ENCODE measurements around the gene LMBR1L. TPM values are rescaled to one million over a fixed set of nuclear protein-coding genes. Genes with fewer than 3 reads are reported as not detected.

The LMBR1L gene
- total RNA-seq, 1 experiment from 2014 or later: 46.8 TPM

GRCh38 chr12:49093792-49094159, 16.9 kb downstream of the LMBR1L start:
- DNase-seq: no peak
- Histone ChIP-seq H3K9ac (ENCODE audit: low read length) (peak overlapping the region; percentile 29; the same call in 1 of the 2 replicates), H3K9me3 (ENCODE audit: low read length) (no peaks in the 10 kb centered on the region), H3K4me1 (ENCODE audit: low read length) (peaks cover 18% of the 10 kb centered on the region), H2AFZ (ENCODE audit: low read length) (no peak overlapping the region), H4K20me1 (ENCODE audit: insufficient read depth, low read depth, low read length) (no peaks in the 10 kb centered on the region), H3K9me2 (replicated peaks; ENCODE audit: insufficient read depth, low read length) (no peaks in the 10 kb centered on the region), H3K4me2 (ENCODE audit: low read depth, low read length, poor library complexity, severe bottlenecking) (peak overlapping the region; percentile 49), H3K4me3 (ENCODE audit: low read length) (peak overlapping the region; percentile 49; the same call in 1 of the 2 replicates), H3K27ac (ENCODE audit: low read length) (no peak overlapping the region), H3K36me3 (ENCODE audit: insufficient read depth, low read length) (no peaks in the 10 kb centered on the region), H3K79me2 (ENCODE audit: low read length) (no peaks in the 10 kb centered on the region), H3K27me3 (ENCODE audit: low read length) (no peaks in the 10 kb centered on the region)

DNA sequence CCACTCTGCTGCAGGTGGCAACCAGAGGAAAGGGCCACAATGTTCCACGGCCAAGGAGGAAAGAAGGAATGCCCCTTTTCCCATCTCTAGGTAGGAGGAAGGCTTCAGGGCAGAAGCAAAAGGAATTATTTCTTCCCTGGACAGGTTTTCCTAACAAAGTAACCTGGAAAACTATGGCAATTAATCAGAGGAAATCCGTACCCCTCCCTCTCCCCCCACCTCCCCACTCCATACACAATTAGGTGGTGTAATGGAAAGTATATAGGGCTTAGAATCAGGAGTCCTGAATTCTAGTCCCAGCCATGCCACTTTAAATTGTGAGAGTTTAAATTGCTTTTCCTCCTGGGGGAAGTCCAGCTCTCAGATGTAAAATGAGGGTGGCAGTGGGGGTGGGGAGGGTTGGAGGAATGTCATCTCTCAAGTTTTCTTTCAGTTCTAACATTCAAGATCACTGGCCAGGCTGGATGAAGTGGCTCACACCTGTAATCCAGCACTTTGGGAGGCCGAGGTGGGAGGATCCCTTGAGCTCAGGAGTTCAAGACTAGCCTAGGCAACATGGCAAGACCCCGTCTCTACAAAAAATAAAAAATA, 17.7 kb downstream of the LMBR1L start:
- Histone ChIP-seq H3K27ac (ENCODE audit: low read length) (no peak overlapping the region), H3K27me3 (ENCODE audit: low read length) (no peaks in the 10 kb centered on the region), H3K79me2 (ENCODE audit: low read length) (no peaks in the 10 kb centered on the region), H3K9ac (ENCODE audit: low read length) (no peak overlapping the region), H4K20me1 (ENCODE audit: insufficient read depth, low read depth, low read length) (no peaks in the 10 kb centered on the region), H3K36me3 (ENCODE audit: insufficient read depth, low read length) (no peaks in the 10 kb centered on the region), H2AFZ (ENCODE audit: low read length) (no peak overlapping the region), H3K9me3 (ENCODE audit: low read length) (no peaks in the 10 kb centered on the region), H3K4me3 (ENCODE audit: low read length) (no peak overlapping the region), H3K4me2 (ENCODE audit: low read depth, low read length, poor library complexity, severe bottlenecking) (no peak overlapping the region), H3K4me1 (ENCODE audit: low read length) (peaks cover 26% of the 10 kb centered on the region), H3K9me2 (replicated peaks; ENCODE audit: insufficient read depth, low read length) (no peaks in the 10 kb centered on the region)
- DNase-seq: no peak

- H3K4me1 ChIP-seq (ENCODE audit: low read length): peaks cover 28% of the 10 kb centered on the region
- no peaks in the 10 kb centered on the region for H3K9me3 ChIP-seq (ENCODE audit: low read length)
- H3K79me2 ChIP-seq (ENCODE audit: low read length): no peaks in the 10 kb centered on the region
- no peak overlapping the region for H3K4me3 ChIP-seq (ENCODE audit: low read length)
- no peaks in the 10 kb centered on the region for H3K36me3 ChIP-seq (ENCODE audit: insufficient read depth, low read length)
- no peaks in the 10 kb centered on the region for H3K27me3 ChIP-seq (ENCODE audit: low read length)
- no peak overlapping the region for H3K9ac ChIP-seq (ENCODE audit: low read length)
- H3K4me2 ChIP-seq (ENCODE audit: low read depth, low read length, poor library complexity, severe bottlenecking): no peak overlapping the region
- no peaks in the 10 kb centered on the region for H4K20me1 ChIP-seq (ENCODE audit: insufficient read depth, low read depth, low read length)
- H3K27ac ChIP-seq (ENCODE audit: low read length): no peak overlapping the region
- DNase-seq: peak; percentile 79
- no peaks in the 10 kb centered on the region for H3K9me2 ChIP-seq (replicated peaks; ENCODE audit: insufficient read depth, low read length)
- no peak overlapping the region for H2AFZ ChIP-seq (ENCODE audit: low read length)
These were observed 18.4 kb downstream of the LMBR1L start for GRCh38 chr12:49092086-49092815.

DNA sequence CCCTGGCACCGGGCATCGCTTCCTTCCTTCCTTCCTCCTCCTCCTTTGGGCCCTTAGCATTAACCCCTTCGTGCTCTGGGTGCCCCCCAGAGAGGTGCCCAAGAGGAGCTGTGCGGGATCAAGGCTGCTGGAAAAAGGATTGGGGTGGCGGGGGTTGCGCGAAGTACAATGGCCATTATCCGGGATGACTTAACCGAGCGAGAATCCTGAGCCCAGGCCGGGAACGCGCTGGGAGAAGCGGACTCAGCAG, 18.9 kb downstream of the LMBR1L start:
- Histone ChIP-seq H3K79me2 (ENCODE audit: low read length) (no peaks in the 10 kb centered on the region), H3K4me1 (ENCODE audit: low read length) (peaks cover 28% of the 10 kb centered on the region), H3K4me2 (ENCODE audit: low read depth, low read length, poor library complexity, severe bottlenecking) (no peak overlapping the region), H3K27ac (ENCODE audit: low read length) (no peak overlapping the region), H4K20me1 (ENCODE audit: insufficient read depth, low read depth, low read length) (no peaks in the 10 kb centered on the region), H2AFZ (ENCODE audit: low read length) (no peak overlapping the region), H3K9me3 (ENCODE audit: low read length) (no peaks in the 10 kb centered on the region), H3K9me2 (replicated peaks; ENCODE audit: insufficient read depth, low read length) (no peaks in the 10 kb centered on the region), H3K36me3 (ENCODE audit: insufficient read depth, low read length) (no peaks in the 10 kb centered on the region), H3K4me3 (ENCODE audit: low read length) (no peak overlapping the region), H3K27me3 (ENCODE audit: low read length) (no peaks in the 10 kb centered on the region), H3K9ac (ENCODE audit: low read length) (no peak overlapping the region)
- DNase-seq: no peak

GRCh38 chr12:49091056-49091835, 19.4 kb downstream of the LMBR1L start:
- Histone ChIP-seq H3K27me3 (ENCODE audit: low read length) (no peaks in the 10 kb centered on the region), H3K4me1 (ENCODE audit: low read length) (peaks cover 28% of the 10 kb centered on the region)
- no peak for DNase-seq

GRCh38 chr12:49089821-49090773, 20.6 kb downstream of the LMBR1L start:
- H3K4me2 ChIP-seq (ENCODE audit: low read depth, low read length, poor library complexity, severe bottlenecking): peak overlapping the region; percentile 44
- H3K36me3 ChIP-seq (ENCODE audit: insufficient read depth, low read length): no peaks in the 10 kb centered on the region
- peaks cover 28% of the 10 kb centered on the region for H3K4me1 ChIP-seq (ENCODE audit: low read length)
- 0 out of 2 replicates have a peak overlapping the region, but pooled peaks have one; percentile 8 for H3K9ac ChIP-seq (ENCODE audit: low read length)
- no peaks in the 10 kb centered on the region for H3K79me2 ChIP-seq (ENCODE audit: low read length)
- H4K20me1 ChIP-seq (ENCODE audit: insufficient read depth, low read depth, low read length): no peaks in the 10 kb centered on the region
- no peak overlapping the region for H2AFZ ChIP-seq (ENCODE audit: low read length)
- peak; percentile 57 for DNase-seq
- no peaks in the 10 kb centered on the region for H3K27me3 ChIP-seq (ENCODE audit: low read length)
- no peaks in the 10 kb centered on the region for H3K9me3 ChIP-seq (ENCODE audit: low read length)
- no peak overlapping the region for H3K27ac ChIP-seq (ENCODE audit: low read length)
- peak overlapping the region; percentile 33; the same call in 1 of the 2 replicates for H3K4me3 ChIP-seq (ENCODE audit: low read length)
- no peaks in the 10 kb centered on the region for H3K9me2 ChIP-seq (replicated peaks; ENCODE audit: insufficient read depth, low read length)

More at GRCh38 chr12:49091056-49091835, 19.4 kb downstream of the LMBR1L start:
- no peaks in the 10 kb centered on the region for H4K20me1 ChIP-seq (ENCODE audit: insufficient read depth, low read depth, low read length)
- no peak overlapping the region for H3K9ac ChIP-seq (ENCODE audit: low read length)
- no peaks in the 10 kb centered on the region for H3K9me3 ChIP-seq (ENCODE audit: low read length)
- H3K79me2 ChIP-seq (ENCODE audit: low read length): no peaks in the 10 kb centered on the region
- H3K9me2 ChIP-seq (replicated peaks; ENCODE audit: insufficient read depth, low read length): no peaks in the 10 kb centered on the region
- no peak overlapping the region for H2AFZ ChIP-seq (ENCODE audit: low read length)
- no peaks in the 10 kb centered on the region for H3K36me3 ChIP-seq (ENCODE audit: insufficient read depth, low read length)
- H3K4me2 ChIP-seq (ENCODE audit: low read depth, low read length, poor library complexity, severe bottlenecking): no peak overlapping the region
- H3K4me3 ChIP-seq (ENCODE audit: low read length): no peak overlapping the region
- no peak overlapping the region for H3K27ac ChIP-seq (ENCODE audit: low read length)

DNA sequence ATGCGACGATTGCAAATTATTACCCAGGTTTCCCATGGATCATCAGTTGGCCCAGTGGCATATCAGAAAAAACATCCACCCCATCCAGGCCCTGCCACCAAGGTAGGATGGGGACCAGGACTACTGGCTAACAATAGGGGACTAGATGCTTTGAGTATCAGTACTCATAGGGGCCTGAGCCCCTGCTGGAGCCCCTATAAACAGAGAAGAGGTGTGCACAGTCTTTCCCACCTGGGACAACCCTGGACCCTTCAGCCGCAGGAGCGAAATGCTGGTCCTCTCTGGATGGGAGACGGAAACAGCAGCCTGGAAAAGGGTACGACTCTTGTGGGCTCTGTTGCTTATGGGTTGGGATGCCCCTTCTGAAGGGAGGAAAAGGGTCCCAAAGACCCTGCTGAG, 21.7 kb downstream of the LMBR1L start:
- H4K20me1 ChIP-seq (ENCODE audit: insufficient read depth, low read depth, low read length): no peaks in the 10 kb centered on the region
- peak overlapping the region; percentile 69 for H3K4me2 ChIP-seq (ENCODE audit: low read depth, low read length, poor library complexity, severe bottlenecking)
- no peaks in the 10 kb centered on the region for H3K36me3 ChIP-seq (ENCODE audit: insufficient read depth, low read length)
- H3K27ac ChIP-seq (ENCODE audit: low read length): no peak overlapping the region
- no peaks in the 10 kb centered on the region for H3K9me3 ChIP-seq (ENCODE audit: low read length)
- peak overlapping the region; percentile 99; the same call in 1 of the 2 replicates for H2AFZ ChIP-seq (ENCODE audit: low read length)
- peak overlapping the region; percentile 52 for H3K9ac ChIP-seq (ENCODE audit: low read length)
- H3K79me2 ChIP-seq (ENCODE audit: low read length): no peaks in the 10 kb centered on the region
- H3K4me3 ChIP-seq (ENCODE audit: low read length): no peak overlapping the region; the same call in 1 of the 2 replicates
- no peaks in the 10 kb centered on the region for H3K27me3 ChIP-seq (ENCODE audit: low read length)
- H3K4me1 ChIP-seq (ENCODE audit: low read length): peaks cover 23% of the 10 kb centered on the region
- no peaks in the 10 kb centered on the region for H3K9me2 ChIP-seq (replicated peaks; ENCODE audit: insufficient read depth, low read length)
- no peak for DNase-seq

All from Karpas-422 (cell line).